ENCODE data around the gene GPD2. TPM values are rescaled to one million over a fixed set of nuclear protein-coding genes. Genes with fewer than 3 reads are reported as not detected.

Gene GPD2
- total RNA-seq, 4 donors from 2014 or later: 40.9 to 112 (median 56.3) TPM

- no peak for TF ChIP-seq CTCF (IDR thresholded peaks at IDR 0.05; ENCODE audit: low read depth)
Measured at GRCh38 chr2:156553714-156554442, 117.7 kb downstream of the GPD2 start.

DNA sequence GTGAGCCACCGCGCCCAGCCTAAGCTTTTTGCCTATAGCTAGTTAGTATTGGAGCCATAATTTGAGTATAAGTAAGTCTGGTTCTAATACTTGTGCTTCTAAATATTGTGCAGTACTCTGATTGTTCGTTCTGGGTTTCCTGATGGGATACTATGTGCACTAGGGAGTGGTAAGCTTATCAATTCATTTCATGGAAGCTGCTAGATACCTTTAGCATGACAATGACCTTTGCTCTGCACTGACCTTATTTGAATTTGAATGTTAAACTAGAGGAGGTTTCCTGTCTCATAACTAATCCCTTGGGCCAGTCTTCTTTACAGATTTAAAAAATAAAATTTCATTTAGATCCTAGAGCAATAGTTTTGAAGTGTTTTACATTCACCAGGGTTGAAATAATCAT lies 125.1 kb downstream of the GPD2 start:
- no peak for TF ChIP-seq CTCF (IDR thresholded peaks at IDR 0.05; ENCODE audit: low read depth)

DNA sequence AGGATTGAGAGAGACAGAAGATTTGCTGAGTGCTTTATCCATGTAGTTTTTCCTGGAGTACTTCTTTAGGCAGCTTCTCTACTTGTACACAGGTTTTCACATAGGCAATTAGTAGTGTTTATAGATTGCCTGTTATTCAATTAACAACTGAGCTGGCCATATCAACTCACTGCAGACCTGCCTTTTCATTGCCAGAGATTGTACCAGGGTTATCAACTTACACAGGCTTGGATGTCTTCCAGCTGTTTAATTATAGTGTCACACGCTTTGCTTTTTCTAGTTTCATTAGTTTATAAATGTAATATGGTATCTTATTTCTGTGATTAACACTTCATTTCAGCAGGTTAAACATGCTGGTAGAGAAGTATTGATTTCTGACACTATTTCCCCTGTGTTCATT lies 125.9 kb downstream of the GPD2 start:
- TF ChIP-seq CTCF (IDR thresholded peaks at IDR 0.05; ENCODE audit: low read depth): no peak

DNA sequence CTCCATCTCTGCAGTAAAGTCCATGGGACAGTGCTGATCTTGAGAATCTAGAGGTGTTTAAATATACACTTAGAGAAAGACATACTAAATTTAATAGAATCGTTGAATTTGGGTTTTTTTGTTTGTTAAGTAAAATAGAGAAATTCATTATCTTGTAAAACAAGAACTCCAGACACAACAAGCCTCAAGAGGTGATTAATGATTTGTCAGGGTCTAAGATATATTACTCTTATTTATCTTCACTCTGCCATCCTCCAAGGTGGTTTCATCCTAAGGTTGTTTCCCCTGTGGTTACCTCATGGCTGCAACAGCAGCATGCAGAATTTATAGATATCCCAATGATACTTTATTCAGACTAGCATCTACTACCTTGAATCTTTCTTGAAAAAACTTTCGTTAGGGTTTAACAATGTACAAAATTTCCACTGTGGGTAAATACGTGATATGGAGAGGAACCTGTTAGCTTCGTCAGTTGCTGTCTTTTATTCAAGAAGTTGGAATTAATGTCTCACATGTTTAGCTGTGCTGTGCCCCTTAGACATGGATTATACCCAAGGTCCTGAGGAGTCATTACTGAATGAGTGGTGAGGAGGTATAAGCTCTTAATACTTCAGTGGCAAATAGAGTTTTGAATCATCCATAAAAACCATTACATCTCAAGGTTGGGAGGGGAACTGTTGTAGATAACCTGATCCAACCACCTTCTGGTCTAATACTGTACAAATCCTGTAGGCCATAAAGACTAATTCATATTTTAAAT lies 128.0 kb downstream of the GPD2 start:
- no peak for TF ChIP-seq CTCF (IDR thresholded peaks at IDR 0.05; ENCODE audit: low read depth)

DNA sequence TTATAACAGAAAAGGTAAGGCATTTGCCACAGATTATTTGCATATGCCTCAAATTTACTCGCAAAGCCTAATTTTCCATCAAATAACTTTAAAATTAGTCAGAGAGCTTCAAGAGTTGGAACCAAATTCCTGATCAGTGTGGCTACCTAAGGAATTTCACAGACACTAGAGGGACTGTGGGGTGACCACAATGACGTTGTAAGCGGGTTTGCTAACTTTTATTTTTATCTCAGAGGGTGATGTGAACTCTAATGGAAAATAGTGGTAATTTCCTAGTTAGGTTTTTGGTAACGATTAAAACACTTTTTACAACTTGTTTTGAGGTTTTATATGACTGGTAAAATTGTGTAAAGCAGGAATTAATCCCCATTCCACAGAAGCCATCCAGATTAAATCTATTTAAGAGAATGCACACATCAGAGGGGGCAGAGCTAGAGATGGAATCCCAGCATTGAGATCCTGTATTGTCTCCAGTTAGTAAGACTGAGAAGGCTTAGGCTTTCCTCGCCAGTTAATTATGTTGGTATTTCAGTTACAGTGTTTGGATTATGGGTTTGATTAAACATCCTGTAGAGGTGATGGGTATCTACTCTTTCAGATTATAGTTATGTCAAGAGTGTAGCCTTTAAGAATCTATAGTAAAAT lies 129.0 kb downstream of the GPD2 start:
- no peak for TF ChIP-seq CTCF (IDR thresholded peaks at IDR 0.05; ENCODE audit: low read depth)

DNA sequence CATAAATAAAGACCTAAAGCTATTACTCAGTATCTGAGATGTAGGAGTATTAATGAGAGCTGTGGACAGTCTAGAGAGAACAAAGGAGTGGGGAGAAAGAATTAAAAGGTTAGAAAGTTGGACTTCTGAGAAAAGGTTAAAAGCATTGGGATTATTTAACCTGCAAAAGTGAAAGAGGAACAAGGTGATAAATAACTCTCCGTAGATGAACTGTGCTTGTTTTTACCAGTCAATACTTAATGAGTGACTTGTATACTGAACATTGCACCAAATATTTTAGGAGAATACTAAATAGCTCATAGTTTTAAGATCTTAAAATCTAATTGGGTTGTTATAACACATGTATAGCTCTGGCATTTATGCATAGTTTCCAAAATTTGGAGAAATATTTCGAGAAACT lies 137.5 kb downstream of the GPD2 start:
- no peak for TF ChIP-seq CTCF (IDR thresholded peaks at IDR 0.05; ENCODE audit: low read depth)

GRCh38 chr2:156574112-156574511 lies 137.9 kb downstream of the GPD2 start:
- no peak for TF ChIP-seq CTCF (IDR thresholded peaks at IDR 0.05; ENCODE audit: low read depth)
